HG02798 (cell line): ENCODE measurements around the gene DDX21.
A peak's percentile ranks its signal among the peaks of the same experiment; 100 is the strongest.
"Not testable (repeated sequence)": the region's sequence is repeated elsewhere in the genome, so short reads cannot be mapped to it uniquely, and the experiment has no call there.

Source experiments
- ATAC-seq: cut with Tn5 transposase; IDR thresholded peaks from one replicate; pipeline ENCODE4 v1.9.1; 2021; ENCODE audit warnings: mild to moderate bottlenecking; ENCODE audit not compliant: unreplicated experiment, poor library complexity

Gene DDX21

GRCh38 chr10:68982389-68982788 lies 26.4 kb downstream of the DDX21 start:
- ATAC-seq: no peak

GRCh38 chr10:68987611-68988010 lies 31.6 kb downstream of the DDX21 start:
- ATAC-seq: no peak

- ATAC-seq: peak; percentile 86
Measured at GRCh38 chr10:68988530-68989316, 32.8 kb downstream of the DDX21 start, which contains the start of gene KIFBP. Gene KIFBP (plus strand): TSS chr10:68988803. CDS start chr10:68988833, 30 bp downstream.

- ATAC-seq: no peak
Measured at GRCh38 chr10:68989317-68989990, 33.5 kb downstream of the DDX21 start.

- no peak for ATAC-seq
Measured at GRCh38 chr10:68992636-68993440, 36.9 kb downstream of the DDX21 start.

GRCh38 chr10:68997211-68997610 lies 41.2 kb downstream of the DDX21 start:
- ATAC-seq: peak; percentile 35

- ATAC-seq: no peak
Measured at GRCh38 chr10:69004821-69005220, 48.9 kb downstream of the DDX21 start.

- no peak for ATAC-seq
Measured at GRCh38 chr10:69005704-69006485, 49.9 kb downstream of the DDX21 start.

GRCh38 chr10:69007260-69007659 lies 51.3 kb downstream of the DDX21 start:
- ATAC-seq: no peak

GRCh38 chr10:69009360-69009759 lies 53.4 kb downstream of the DDX21 start:
- no peak for ATAC-seq

- ATAC-seq: no peak
Measured at GRCh38 chr10:69010151-69010640, 54.2 kb downstream of the DDX21 start.

GRCh38 chr10:69012778-69013177 lies 56.8 kb downstream of the DDX21 start:
- ATAC-seq: not testable (repeated sequence)

- ATAC-seq: no peak
Measured at GRCh38 chr10:69014171-69014570, 58.2 kb downstream of the DDX21 start.

- no peak for ATAC-seq
Measured at GRCh38 chr10:69018613-69019012, 62.6 kb downstream of the DDX21 start.

- no peak for ATAC-seq
Measured at GRCh38 chr10:69022611-69023010, 66.6 kb downstream of the DDX21 start.

- ATAC-seq: no peak
Measured at GRCh38 chr10:69025370-69025896, 69.5 kb downstream of the DDX21 start.

- no peak for ATAC-seq
Measured at GRCh38 chr10:69033256-69033655, 77.3 kb downstream of the DDX21 start.
